CD14-positive monocyte (primary cell): ENCODE data around the gene CETP. TPM values are rescaled to one million over a fixed set of nuclear protein-coding genes. Genes with fewer than 3 reads are reported as not detected.
A peak's percentile ranks its signal among the peaks of the same experiment; 100 is the strongest.

ENCODE experiments used
- DNase-seq, 3 donors: peaks; one replicate each; pipeline ENCODE4 v3.0.0-alpha.2; 2011 to 2022
- H2AFZ ChIP-seq: 2 replicates; pipeline ENCODE4 v1.6.0; 2012; ENCODE audit warnings: mild to moderate bottlenecking, low read depth, low read length, inconsistent platforms; ENCODE audit not compliant: insufficient read depth, poor library complexity, severe bottlenecking
- H3K27ac ChIP-seq, 2 donors: 1 replicate in 1 of 2; 2 replicates in 1 of 2; pipeline ENCODE4 v1.5.1; 2012 to 2013; ENCODE audit warnings: low read length in 2 of 2, control low read depth in 1 of 2, inconsistent platforms in 1 of 2, low read depth in 1 of 2, mild to moderate bottlenecking in 1 of 2
- H3K27me3 ChIP-seq, 2 donors: one replicate each; pipeline versions ENCODE4 v1.6.0 to v1.6.1; 2011 to 2013; ENCODE audit warnings: low read length in 2 of 2; ENCODE audit not compliant: control insufficient read depth in 2 of 2, insufficient read depth in 2 of 2
- H3K36me3 ChIP-seq, 2 donors: replicated peaks in 1 of 2; 1 replicate in 1 of 2; 2 replicates in 1 of 2; pipeline versions ENCODE4 v1.5.1 to v1.6.1; 2012 to 2013; ENCODE audit warnings: low read length in 2 of 2, control low read depth in 1 of 2, inconsistent platforms in 1 of 2, mild to moderate bottlenecking in 1 of 2; ENCODE audit not compliant: insufficient read depth in 2 of 2, control insufficient read depth in 1 of 2
- H3K4me1 ChIP-seq, 2 donors: 1 replicate in 1 of 2; 2 replicates in 1 of 2; pipeline versions ENCODE4 v1.5.1 to v1.6.1; 2012 to 2013; ENCODE audit warnings: low read length in 2 of 2, control low read depth in 1 of 2, inconsistent platforms in 1 of 2, mild to moderate bottlenecking in 1 of 2, moderate library complexity in 1 of 2; ENCODE audit not compliant: insufficient read depth in 2 of 2, control insufficient read depth in 1 of 2
- H3K4me2 ChIP-seq: replicated peaks from 2 replicates; pipeline ENCODE3; 2012; ENCODE audit warnings: low read length, moderate library complexity, mild to moderate bottlenecking; ENCODE audit not compliant: poor library complexity, severe bottlenecking; ENCODE audit errors: extremely low read depth
- H3K4me3 ChIP-seq, 3 experiments: fragments of 200-600 bp in 1 of 3; sonication (generic) in 1 of 3; replicated peaks in 1 of 3; 1 replicate in 2 of 3; 2 replicates in 1 of 3; pipeline ENCODE4 v1.5.1; 2011 to 2013; ENCODE audit warnings: low read length in 3 of 3, mild to moderate bottlenecking in 3 of 3, control low read depth in 2 of 3, low read depth in 2 of 3, inconsistent platforms in 1 of 3, moderate library complexity in 1 of 3
- H3K79me2 ChIP-seq: 2 replicates; pipeline ENCODE4 v1.6.0; 2012; ENCODE audit warnings: mild to moderate bottlenecking, control low read depth, inconsistent platforms, low read length, moderate library complexity; ENCODE audit not compliant: insufficient read depth
- H3K9ac ChIP-seq: 2 replicates; pipeline ENCODE4 v1.6.0; 2017; ENCODE audit warnings: low read length, mild to moderate bottlenecking; ENCODE audit not compliant: insufficient read depth, poor library complexity, severe bottlenecking
- H3K9me3 ChIP-seq, 2 donors: replicated peaks in 1 of 2; 1 replicate in 1 of 2; 2 replicates in 1 of 2; pipeline versions ENCODE4 v1.5.1 to v1.6.1; 2012 to 2013; ENCODE audit warnings: low read length in 2 of 2, control low read depth in 1 of 2; ENCODE audit not compliant: control insufficient read depth in 1 of 2, insufficient read depth in 1 of 2
- H4K20me1 ChIP-seq: 2 replicates; pipeline ENCODE4 v1.6.0; 2012; ENCODE audit warnings: mild to moderate bottlenecking, low read length, control low read depth, moderate library complexity; ENCODE audit not compliant: insufficient read depth
- H3K27ac Mint-ChIP-seq, 7 donors: one replicate each; pipeline ENCODE4 v1.8.0; 2020; ENCODE audit warnings: mild to moderate bottlenecking in 7 of 7, mixed read lengths in 7 of 7, moderate library complexity in 6 of 7, inconsistent platforms in 2 of 7
- H3K27me3 Mint-ChIP-seq, 3 donors: one replicate each; pipeline ENCODE4 v1.8.0; 2021 to 2022; ENCODE audit warnings: low read depth in 3 of 3, mild to moderate bottlenecking in 3 of 3, mixed read lengths in 3 of 3, moderate library complexity in 3 of 3, inconsistent platforms in 1 of 3
- H3K36me3 Mint-ChIP-seq, 2 donors: one replicate each; pipeline ENCODE4 v1.8.0; 2020; ENCODE audit warnings: mixed read lengths in 2 of 2, inconsistent platforms in 1 of 2, mild to moderate bottlenecking in 1 of 2
- H3K4me1 Mint-ChIP-seq: one replicate; pipeline ENCODE4 v1.8.0; 2020; ENCODE audit warnings: mild to moderate bottlenecking, mixed read lengths
- H3K4me3 Mint-ChIP-seq, 2 donors: one replicate each; pipeline ENCODE4 v1.8.0; 2020; ENCODE audit warnings: mild to moderate bottlenecking in 2 of 2, mixed read lengths in 2 of 2, moderate library complexity in 1 of 2
- H3K9me3 Mint-ChIP-seq, 7 donors: one replicate each; pipeline ENCODE4 v1.8.0; 2020 to 2022; ENCODE audit warnings: mixed read lengths in 7 of 7, mild to moderate bottlenecking in 6 of 7, moderate library complexity in 6 of 7, inconsistent platforms in 2 of 7
- CTCF ChIP-seq: fragments of 200-600 bp; IDR thresholded peaks from one replicate; pipeline ENCODE4 v1.8.0; 2022; ENCODE audit warnings: antibody characterized with exemption, mild to moderate bottlenecking
- WGBS: methylation state at CpG from one replicate; pipeline ENCODE4 v1.1.5; 2013; ENCODE audit warnings: missing lambda C conversion rate; ENCODE audit not compliant: insufficient coverage; 5-methylcytosine and 5-hydroxymethylcytosine counted together
- intact Hi-C, 2 donors: fragments of 100-400 bp; cut with micrococcal nuclease; formaldehyde crosslinking; loops; one replicate each; pipeline versions ENCODE4 v1.15.0 to v1.15.1; 2023
- polyA plus RNA-seq, 3 donors: library from polyadenylated mRNA; depleted of rRNA in 1 of 3; unstranded in 2 of 3; stranded (reverse) in 1 of 3; fragments of 300-500 nt in 2 of 3; fragments of >200 nt in 1 of 3; fragmentation: Illumina TruSeq in 2 of 3; gene quantifications; 1 replicate in 2 of 3; 2 replicates in 1 of 3; pipeline ENCODE4 v1.2.3, GENCODE V29; 2012 to 2021

Gene CETP
- polyA plus RNA-seq, 3 donors = 0.61 to 2.1 (median 1.3) TPM

- Mint-ChIP-seq H3K9me3 (no peaks in the 10 kb centered on the region), H3K36me3 (peaks cover 40 to 48% of the 10 kb centered on the region in 2 donors), H3K4me1 (peaks cover 72% of the 10 kb centered on the region), H3K27ac (no peak overlapping the region), H3K4me3 (peak overlapping the region in 1 of 2 donors; percentile 36), H3K27me3 (peaks cover 0 to 2% (median 0%) of the 10 kb centered on the region in 3 donors)
- intact Hi-C loops = no loop called here
- Histone ChIP-seq H3K36me3 (peaks cover 0 to 41% of the 10 kb centered on the region in 2 donors), H3K27ac (no peak overlapping the region), H3K79me2 (peaks cover 100% of the 10 kb centered on the region), H3K4me1 (peaks cover 32 to 51% of the 10 kb centered on the region in 2 donors), H3K9me3 (no peaks in the 10 kb centered on the region), H3K27me3 (no peaks in the 10 kb centered on the region), H3K9ac (no peak overlapping the region), H3K4me2 (no peak overlapping the region), H3K4me3 (no peak overlapping the region), H4K20me1 (peaks cover 75% of the 10 kb centered on the region), H2AFZ (no peak overlapping the region)
- no peak for TF ChIP-seq CTCF
- no CpG with 5 or more reads among the region's 2 CpGs for WGBS
- DNase-seq = no peak
Observed at GRCh38 chr16:56993204-56993603, 31.5 kb downstream of the CETP start.

- Mint-ChIP-seq H3K27me3 (no peaks in the 10 kb centered on the region), H3K36me3 (peaks cover 48 to 54% of the 10 kb centered on the region in 2 donors), H3K4me1 (peaks cover 70% of the 10 kb centered on the region), H3K27ac (peak overlapping the region in 6 of 7 donors; percentile 28 to 67 (median 48)), H3K4me3 (no peak overlapping the region), H3K9me3 (no peaks in the 10 kb centered on the region)
- Histone ChIP-seq H3K27ac (no peak overlapping the region), H3K4me1 (peaks cover 22 to 46% of the 10 kb centered on the region in 2 donors), H4K20me1 (peaks cover 86% of the 10 kb centered on the region), H3K4me2 (no peak overlapping the region), H3K4me3 (no peak overlapping the region), H2AFZ (no peak overlapping the region), H3K79me2 (peaks cover 100% of the 10 kb centered on the region), H3K36me3 (peaks cover 0 to 52% of the 10 kb centered on the region in 2 donors), H3K27me3 (no peaks in the 10 kb centered on the region), H3K9me3 (no peaks in the 10 kb centered on the region), H3K9ac (no peak overlapping the region)
- TF ChIP-seq CTCF = no peak
- no peak for DNase-seq
- 83% methylated on average over 4 of the region's 5 CpGs for WGBS
- intact Hi-C loops = no loop called here
Observed at GRCh38 chr16:56994311-56994710, 32.6 kb downstream of the CETP start.
